Measurements from ENCODE around the gene CCSER1. TPM values are rescaled to one million over a fixed set of nuclear protein-coding genes. Genes with fewer than 3 reads are reported as not detected.
"Not testable (repeated sequence)": the region's sequence is repeated elsewhere in the genome, so short reads cannot be mapped to it uniquely, and the experiment has no call there.

CCSER1 gene
- total RNA-seq, 4 donors from 2014 or later = 27.5 to 66.5 (median 54.3) TPM

GRCh38 chr4:91330555-91331137, 1203.5 kb downstream of the CCSER1 start:
- Histone ChIP-seq H3K4me1 (no peaks in the 10 kb centered on the region), H3K9me3 (peaks cover 0 to 10% (median 0%) of the 10 kb centered on the region in 4 donors), H3K4me3 (no peak overlapping the region), H3K27ac (no peak overlapping the region), H3K36me3 (no peaks in the 10 kb centered on the region), H3K27me3 (no peaks in the 10 kb centered on the region)
- DNase-seq = no peak
- TF ChIP-seq POLR2A (IDR thresholded peaks at IDR 0.05) (no peak), CTCF (IDR thresholded peaks at IDR 0.05) (no peak)

- Histone ChIP-seq H3K27me3 (no peaks in the 10 kb centered on the region), H3K4me1 (no peaks in the 10 kb centered on the region), H3K36me3 (no peaks in the 10 kb centered on the region), H3K27ac (no peak overlapping the region), H3K4me3 (no peak overlapping the region), H3K9me3 (no peaks in the 10 kb centered on the region)
- DNase-seq = no peak
- TF ChIP-seq CTCF (IDR thresholded peaks at IDR 0.05) (no peak), POLR2A (IDR thresholded peaks at IDR 0.05) (no peak)
These were observed 1213.6 kb downstream of the CCSER1 start for GRCh38 chr4:91340822-91341221.

GRCh38 chr4:91345632-91346031, 1218.4 kb downstream of the CCSER1 start:
- Histone ChIP-seq H3K36me3 (no peaks in the 10 kb centered on the region), H3K4me3 (no peak overlapping the region), H3K9me3 (no peaks in the 10 kb centered on the region), H3K27me3 (no peaks in the 10 kb centered on the region), H3K27ac (no peak overlapping the region), H3K4me1 (no peaks in the 10 kb centered on the region)
- DNase-seq = no peak
- no peak for TF ChIP-seq POLR2A (IDR thresholded peaks at IDR 0.05)

- H3K4me3 ChIP-seq, H3K9me3 ChIP-seq, H3K27me3 ChIP-seq, H3K27ac ChIP-seq, DNase-seq, H3K36me3 ChIP-seq, H3K4me1 ChIP-seq: not testable (repeated sequence)
These were observed 1229.3 kb downstream of the CCSER1 start for GRCh38 chr4:91356496-91356895.

GRCh38 chr4:91358016-91358415, 1230.8 kb downstream of the CCSER1 start:
- H3K4me3 ChIP-seq, H3K27me3 ChIP-seq, H3K9me3 ChIP-seq, H3K4me1 ChIP-seq, H3K36me3 ChIP-seq, DNase-seq, H3K27ac ChIP-seq: not testable (repeated sequence)

- DNase-seq, H3K4me3 ChIP-seq, H3K9me3 ChIP-seq, H3K27ac ChIP-seq, H3K4me1 ChIP-seq, H3K36me3 ChIP-seq, H3K27me3 ChIP-seq: not testable (repeated sequence)
These were observed 1231.4 kb downstream of the CCSER1 start for GRCh38 chr4:91358621-91359020.

- Histone ChIP-seq H3K4me3 (no peak overlapping the region), H3K9me3 (no peaks in the 10 kb centered on the region), H3K27ac (no peak overlapping the region), H3K27me3 (no peaks in the 10 kb centered on the region), H3K4me1 (no peaks in the 10 kb centered on the region), H3K36me3 (no peaks in the 10 kb centered on the region)
- no peak for DNase-seq
- no peak for TF ChIP-seq CTCF (IDR thresholded peaks at IDR 0.05)
- no peak for TF ChIP-seq POLR2A (IDR thresholded peaks at IDR 0.05)
These were observed 1232.1 kb downstream of the CCSER1 start for GRCh38 chr4:91359041-91360031.
